NT2/D1 (cell line): ENCODE measurements around the gene RPS5.

Experiments used
- SUZ12 ChIP-seq: IDR thresholded peaks from 2 replicates; pipeline ENCODE4 v1.6.1; 2011; ENCODE audit not compliant: insufficient read length, insufficient read depth; ENCODE audit errors: extremely low read depth
- YY1 ChIP-seq: IDR thresholded peaks from 2 replicates; pipeline ENCODE4 v1.6.1; 2011; ENCODE audit not compliant: insufficient read length, insufficient read depth
- ZNF274 ChIP-seq: IDR thresholded peaks from 2 replicates; pipeline ENCODE4 v1.6.1; 2011; ENCODE audit warnings: mild to moderate bottlenecking, low read depth, low read length

GRCh38 chr19:58380662-58381459, 6.2 kb upstream of the RPS5 start, which contains the start of gene ZNF837:
- no peak for TF ChIP-seq ZNF274
- TF ChIP-seq SUZ12, result no peak
- no peak for TF ChIP-seq YY1
